NCI-H128 (cell line): ENCODE results near the gene MTFR1L.

Source experiments
- DNase-seq: peaks from one replicate; lab custom pipeline; 2025; ENCODE audit not compliant: unreplicated experiment; lab: John Stamatoyannopoulos, UW

MTFR1L gene

DNA sequence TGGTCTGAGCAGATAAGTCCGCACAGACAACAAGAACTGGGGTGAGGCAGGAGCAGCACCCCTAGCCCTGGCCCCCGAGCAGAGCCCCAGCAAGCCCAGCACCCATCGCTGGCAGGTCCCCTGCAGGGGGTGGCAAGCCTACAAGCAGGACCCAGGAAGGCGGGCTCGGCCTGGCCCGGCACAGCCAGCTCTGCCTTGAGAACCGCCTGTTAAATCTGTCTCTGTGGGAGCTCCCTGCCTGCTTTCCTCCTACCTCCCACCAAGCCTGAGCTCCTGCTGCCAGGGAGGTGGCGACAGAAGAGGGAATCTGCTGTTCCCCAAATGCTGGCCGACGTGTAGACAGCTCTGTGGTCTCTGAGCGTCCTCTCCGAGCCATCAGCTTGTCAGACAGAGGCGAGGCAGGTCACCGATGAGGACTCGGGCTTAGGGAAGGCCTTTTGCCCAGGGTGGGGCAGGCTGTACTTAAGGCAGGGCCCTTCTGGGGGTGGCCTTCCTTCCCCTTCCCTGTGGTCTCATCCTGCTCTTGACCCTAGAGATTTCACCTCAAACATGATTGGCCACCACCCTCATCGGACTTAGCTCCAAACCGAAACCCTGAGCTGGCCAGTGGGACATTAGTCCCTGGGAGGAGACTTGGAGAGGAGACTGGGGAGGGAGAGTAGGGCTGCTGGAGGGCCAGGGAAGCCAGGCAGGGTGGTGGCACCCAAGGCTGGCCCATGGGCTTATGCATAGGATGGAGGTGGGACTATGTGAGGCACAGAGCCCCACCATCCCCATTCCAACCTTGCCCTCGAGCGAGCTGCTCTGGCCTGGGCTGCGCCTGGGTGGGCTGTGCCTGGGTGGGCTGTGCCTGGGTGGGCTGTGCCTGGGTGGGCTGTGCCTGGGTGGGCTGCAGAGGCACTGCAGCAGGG lies 12.0 kb upstream of the MTFR1L start:
- DNase-seq, result no peak

DNA sequence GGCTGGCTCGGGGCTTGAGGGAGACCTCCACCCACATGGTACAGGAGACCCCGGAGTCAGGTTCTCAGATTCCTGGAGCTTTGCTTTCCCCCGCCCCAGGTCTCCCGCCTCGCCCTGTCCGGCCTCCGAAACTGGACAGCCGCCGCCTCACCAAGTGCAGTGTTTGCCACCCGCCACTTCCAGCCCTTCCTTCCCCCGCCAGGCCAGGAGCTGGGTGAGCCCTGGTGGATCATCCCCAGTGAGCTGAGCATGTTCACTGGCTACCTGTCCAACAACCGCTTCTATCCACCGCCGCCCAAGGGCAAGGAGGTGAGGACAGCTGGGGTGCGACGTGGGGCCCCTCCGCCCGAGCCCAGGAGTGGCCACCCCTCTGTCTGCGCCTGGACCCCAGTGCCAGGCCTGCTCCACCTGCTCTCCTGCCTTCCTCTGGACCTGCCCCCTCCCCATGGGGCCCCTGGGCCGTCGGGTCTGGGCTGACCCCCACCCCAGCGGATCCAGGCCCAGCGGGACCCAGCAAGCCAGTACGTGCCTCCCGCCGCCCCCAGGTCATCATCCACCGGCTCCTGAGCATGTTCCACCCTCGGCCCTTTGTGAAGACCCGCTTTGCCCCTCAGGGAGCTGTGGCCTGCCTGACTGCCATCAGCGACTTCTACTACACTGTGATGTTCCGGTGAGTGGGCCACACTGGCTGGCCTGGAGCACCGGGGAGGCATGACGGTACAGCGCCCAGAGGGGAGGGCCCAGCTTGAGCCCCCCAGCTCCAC lies 11.1 kb upstream of the MTFR1L start:
- DNase-seq, result no peak

DNA sequence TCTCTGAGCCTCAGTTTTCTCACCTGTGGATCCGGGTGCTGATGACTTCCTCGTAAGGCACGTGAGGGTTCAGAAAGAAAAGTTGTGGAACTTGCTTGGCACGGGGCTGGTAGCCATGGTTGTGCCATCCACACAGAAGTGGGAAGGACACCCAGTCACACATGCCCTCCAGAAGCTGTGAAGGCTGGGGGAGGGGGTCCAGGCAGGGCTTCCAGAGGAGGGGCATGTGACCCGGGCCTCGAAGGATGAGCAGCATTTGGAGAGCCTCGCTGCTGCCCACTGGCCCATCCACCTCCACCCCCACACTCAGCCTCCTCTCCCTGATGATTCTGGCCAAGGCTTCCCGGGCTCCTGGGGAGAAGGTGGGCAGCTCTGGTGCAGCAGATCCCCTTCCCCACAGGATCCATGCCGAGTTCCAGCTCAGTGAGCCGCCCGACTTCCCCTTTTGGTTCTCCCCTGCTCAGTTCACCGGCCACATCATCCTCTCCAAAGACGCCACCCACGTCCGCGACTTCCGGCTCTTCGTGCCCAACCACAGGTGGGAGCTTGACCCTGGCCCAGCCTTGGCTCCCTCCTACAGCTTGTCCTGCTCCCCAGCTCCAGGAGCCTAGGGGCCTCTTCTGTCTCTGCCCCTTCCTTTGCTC lies 10.3 kb upstream of the MTFR1L start:
- no peak for DNase-seq

DNA sequence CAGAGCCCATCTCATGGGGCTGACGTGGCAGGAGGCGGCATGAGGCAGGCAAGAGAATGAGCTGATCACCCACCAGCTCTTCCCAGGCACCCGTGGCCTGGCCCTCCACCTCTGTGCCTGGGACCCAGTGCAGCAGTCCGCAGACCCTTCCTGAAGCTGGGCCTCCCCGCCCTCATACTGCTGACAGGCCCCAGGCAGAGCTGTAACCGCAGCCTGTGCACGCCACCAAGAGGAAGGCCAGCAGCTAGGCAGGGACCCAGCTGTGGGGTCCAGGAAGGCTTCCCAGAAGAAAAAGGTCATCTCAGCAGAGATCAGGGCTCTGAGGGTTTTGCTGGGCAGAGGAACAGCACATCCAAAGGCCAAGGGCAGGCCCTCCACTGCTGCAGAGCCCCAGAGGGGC lies 9.8 kb upstream of the MTFR1L start:
- no peak for DNase-seq

DNA sequence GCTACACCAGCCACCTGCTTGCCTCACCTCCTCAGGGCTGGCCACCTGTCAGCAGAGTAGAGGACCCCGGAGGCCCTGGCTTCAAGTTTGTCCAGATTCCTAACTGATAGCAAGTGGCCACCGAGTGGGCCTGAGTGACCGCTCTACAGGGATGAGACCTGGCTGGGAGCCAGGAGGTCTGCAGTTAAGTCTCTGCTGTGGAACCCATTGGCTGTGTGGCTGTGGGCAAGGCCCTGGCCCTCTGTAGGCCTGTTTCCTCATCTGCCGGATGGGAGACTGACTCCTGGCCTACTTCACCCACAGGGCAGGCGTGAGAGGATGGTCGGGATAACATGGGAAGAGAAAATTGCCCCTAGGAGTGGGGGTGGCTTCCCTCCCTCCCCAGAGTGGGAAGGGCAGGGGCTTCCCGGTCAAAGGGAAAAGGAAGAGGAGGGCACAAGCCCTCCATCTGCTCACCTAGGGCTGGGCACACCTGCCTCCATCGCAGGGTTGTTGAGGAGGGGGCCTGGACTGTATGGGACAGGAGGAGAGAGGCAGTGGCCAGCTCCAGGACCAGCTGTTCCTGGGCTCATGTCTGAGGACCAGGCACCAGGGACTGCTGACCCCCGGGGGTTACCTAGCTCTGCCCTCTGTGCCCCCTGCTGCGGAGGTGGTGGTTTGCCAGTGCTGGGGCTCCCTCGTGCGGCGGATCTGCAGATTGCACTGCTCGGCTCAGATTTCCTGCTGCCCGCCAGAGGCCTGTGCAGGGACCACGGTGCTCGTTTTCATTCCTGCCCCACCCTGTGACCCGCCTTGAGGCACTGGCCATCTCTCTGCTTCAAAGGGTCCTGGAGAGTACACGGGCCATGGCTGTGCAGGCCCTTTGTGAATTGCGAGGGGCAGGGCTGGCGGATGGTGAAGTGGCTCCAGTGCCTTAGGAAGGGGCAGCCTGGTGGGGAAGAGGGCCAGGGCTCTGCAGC lies 9.1 kb upstream of the MTFR1L start:
- peak; percentile 37 for DNase-seq

DNA sequence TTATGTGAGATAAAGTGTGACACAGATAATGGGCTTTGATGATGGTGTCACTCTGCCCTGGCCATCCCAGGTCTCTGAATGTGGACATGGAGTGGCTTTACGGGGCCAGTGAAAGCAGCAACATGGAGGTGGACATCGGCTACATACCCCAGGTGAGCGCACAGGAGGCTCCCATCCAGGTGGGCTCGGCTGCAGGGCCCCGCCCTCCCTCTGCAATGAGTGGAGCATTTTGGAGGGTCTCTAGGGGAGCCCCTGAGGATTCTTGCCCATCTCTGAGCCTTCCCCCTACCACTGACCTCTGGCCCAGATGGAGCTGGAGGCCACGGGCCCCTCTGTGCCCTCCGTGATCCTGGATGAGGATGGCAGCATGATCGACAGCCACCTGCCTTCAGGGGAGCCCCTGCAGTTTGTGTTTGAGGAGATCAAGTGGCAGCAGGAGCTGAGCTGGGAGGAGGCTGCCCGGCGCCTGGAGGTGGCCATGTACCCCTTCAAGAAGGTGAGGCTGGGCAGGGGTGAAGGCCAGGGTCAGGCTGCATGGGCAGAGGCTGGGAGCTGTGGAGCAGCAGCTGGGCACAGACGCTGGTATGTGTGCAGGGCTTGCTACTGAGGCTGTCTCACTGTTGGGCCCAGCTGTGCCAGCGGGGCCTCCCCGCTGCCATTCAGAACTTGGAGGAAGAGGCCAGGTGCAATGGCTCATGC lies 8.2 kb upstream of the MTFR1L start:
- DNase-seq, result no peak

DNA sequence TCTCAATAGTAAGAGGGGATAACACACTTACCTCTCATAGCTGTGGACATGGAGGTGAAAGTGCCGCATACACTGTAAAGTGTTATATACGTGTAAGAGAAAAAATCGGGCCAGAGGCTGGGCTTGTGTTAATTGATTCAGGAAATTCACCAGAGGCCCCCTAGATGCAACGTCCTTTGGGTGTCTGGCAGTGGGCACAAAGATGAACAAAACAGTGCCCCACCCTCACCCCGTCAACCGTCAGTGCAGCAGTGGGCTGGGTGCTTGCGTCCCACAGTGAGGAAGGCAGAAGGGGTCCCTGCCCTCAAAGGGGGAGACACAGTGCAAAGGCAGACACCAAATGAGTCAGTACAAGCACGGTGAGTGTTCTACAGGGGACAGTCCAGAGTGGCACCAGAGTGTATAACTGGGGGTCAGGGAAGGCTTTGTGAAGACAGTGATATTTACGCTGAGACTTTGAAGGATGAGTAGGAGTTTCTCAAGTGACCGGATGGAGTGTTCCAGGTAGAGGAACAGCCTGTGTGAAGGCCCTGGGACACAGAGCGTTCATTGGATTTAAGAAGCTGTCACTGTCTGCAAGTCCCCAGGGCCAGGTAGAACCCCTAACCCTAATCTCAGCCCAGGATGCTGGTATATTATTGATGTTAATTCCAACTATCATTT lies 6.6 kb upstream of the MTFR1L start:
- DNase-seq, result no peak

DNA sequence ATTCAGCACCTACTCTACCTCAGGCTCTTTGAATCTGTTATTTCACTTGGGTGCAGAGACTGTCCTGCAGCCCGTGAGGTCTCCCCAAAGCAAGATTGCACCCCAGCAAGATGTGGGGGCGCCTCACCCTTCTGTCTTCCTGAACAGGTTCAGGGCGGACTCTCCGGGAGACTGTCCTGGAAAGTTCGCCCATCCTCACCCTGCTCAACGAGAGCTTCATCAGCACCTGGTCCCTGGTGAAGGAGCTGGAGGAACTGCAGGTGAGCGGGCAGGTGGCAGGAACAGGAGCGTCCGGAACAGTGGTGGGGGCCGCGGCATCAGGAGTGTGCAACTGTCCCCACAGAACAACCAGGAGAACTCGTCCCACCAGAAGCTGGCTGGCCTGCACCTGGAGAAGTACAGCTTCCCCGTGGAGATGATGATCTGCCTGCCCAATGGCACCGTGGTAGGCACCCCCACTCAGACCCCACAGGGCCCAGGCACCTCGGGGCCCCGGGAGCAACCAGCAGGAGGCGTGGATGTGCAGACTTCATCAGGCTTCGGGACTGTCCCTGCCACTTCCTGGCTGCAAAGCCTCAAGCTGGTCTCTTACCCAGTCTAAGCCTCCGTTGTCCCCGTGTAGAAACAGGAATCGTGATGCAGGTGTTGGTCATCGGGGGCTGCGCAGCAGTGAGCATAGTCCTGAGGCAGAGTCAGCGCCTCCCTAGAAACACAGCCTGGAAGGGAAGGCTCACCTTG lies 5.9 kb upstream of the MTFR1L start:
- no peak for DNase-seq

DNA sequence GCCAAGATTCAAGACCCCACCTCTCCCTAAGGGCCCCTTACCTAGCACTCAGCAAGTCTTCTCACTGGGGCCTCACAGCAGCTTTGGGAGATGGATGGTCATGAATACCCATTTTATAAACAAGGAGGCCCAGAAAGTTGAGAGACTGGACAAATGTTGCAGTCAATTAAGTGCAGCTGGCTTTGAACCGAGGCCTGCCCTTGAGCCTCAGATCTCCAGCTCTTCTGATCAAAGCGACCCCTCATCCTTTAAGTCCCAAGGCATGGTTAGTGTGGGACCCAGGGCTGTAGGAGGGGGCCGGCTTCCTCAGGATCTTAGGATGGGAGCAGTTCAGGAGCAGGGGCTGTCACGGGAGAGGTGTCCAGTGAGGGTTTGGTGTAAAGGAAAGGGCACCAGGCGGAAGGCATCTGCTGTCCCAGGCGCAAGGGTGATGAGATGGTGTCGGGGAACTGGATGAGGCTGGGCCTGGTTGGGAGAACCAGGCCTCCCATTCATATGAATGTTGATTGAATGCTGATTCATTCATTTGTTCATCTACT lies 5.1 kb upstream of the MTFR1L start:
- no peak for DNase-seq

DNA sequence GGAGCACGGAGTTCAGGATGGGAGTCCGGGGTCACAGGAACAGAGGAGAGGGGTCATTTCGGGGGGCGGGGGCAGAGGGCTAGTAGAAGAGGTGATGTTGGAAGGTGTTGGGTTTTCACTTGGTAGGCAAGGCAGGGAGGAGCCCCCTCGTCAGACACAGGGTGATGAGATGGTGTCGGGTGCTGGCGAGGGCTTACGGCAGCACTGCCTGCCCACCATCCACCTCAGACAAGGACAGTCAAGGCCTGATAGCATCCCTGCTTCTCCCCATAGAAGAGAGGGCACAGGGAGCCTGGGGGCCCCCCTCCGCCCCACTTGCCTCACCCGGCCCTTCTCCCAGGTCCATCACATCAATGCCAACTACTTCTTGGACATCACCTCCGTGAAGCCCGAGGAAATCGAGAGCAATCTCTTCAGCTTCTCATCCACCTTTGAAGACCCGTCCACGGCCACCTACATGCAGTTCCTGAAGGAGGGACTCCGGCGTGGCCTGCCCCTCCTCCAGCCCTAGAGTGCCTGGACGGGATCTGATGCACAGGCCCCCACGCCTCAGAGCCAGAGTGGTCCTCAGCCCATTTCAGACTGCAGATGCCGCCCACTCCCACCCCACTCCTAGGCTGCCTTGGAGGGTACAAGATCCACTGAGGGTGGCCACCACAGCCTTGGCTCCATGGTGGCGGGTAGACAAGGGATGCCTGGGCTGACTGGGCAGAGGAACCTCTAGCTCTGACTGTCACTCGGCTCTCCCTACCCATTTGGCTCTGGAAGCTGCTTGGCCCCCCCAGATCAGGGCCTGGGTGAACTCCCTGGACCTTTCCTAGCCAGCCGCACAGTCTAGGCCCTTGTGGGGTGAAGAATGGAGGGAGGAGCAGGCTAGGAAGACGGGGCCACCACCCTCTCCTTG lies 4.3 kb upstream of the MTFR1L start:
- no peak for DNase-seq

DNA sequence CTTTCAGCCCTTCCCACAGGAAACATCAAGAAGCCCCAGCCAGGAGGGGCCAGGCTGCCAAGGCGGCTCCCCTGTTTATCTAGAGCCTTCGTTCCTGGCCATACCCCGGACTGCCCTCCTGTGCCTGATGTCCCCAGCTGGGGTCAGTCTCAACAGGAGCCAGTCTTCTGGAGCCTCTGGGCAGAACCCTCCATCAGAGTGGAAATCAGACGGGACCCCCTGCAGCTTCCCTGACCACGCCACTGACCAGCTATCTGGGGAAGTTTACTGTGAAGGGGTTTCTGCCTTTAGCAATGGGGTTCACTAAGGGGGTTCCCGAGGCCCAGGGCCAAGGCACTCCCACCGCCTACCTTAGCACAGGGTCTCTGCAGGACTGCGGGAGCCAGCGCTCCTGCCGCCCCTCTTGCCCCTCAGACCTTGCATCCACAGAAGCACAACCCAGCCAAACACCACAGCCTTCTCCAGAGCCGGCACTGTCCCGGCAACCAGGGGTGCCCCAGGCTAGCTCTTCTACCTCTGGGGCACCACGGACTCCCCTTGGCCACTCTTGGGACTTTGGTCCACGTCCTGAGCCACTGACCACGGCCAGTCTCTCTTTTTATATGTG lies 3.5 kb upstream of the MTFR1L start:
- no peak for DNase-seq

DNA sequence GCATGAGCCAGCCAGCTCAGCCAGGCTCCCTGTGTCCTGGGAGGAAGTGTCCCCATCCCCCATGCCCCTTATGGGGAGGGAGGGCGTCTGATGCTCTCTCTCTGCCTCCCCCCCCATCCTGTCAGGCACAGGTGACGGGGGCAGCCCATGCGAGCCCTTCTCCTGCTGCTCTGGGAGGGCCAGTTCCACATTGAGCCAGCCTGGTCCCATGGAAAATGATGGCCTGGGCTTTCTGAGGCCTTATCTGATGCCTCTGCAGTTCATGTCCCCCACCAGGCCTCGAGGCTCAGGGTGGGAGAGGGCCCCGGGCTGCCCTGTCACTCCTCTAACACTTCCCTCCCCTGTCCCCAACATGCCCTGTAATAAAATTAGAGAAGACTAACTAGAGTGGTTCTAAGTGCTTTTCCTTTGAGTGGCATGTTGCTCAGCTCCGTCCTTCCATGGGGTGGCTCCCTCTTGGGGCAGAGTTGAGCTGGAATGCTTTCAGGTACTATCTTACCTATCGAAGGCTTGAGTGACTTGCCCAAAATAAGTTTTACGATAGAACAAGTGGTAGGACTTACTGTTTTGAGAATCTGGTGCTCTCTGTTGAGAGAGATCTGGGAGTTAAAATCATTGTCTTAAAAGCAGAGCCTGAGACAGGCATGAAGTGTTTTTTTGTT lies 1.8 kb upstream of the MTFR1L start:
- no peak for DNase-seq

DNA sequence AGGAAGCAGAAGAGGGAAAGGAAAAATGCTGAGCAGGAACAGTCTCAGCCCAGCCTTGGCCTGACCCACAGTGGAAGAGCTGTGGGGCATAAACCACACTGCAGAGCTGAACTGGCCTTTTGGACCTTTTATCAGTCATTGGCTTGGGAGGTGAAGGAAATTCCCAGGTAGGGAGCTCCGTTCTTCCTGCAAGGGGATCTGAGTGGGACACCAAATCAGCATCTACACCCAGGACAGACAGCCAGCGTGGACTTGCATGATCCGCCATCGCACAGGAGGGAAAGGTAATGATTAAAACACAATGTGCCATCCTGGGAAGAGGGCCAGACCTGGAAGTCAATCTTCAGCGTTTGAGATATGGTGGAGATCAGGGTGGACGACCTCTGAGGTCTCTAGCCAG lies 1.2 kb upstream of the MTFR1L start:
- no peak for DNase-seq

DNA sequence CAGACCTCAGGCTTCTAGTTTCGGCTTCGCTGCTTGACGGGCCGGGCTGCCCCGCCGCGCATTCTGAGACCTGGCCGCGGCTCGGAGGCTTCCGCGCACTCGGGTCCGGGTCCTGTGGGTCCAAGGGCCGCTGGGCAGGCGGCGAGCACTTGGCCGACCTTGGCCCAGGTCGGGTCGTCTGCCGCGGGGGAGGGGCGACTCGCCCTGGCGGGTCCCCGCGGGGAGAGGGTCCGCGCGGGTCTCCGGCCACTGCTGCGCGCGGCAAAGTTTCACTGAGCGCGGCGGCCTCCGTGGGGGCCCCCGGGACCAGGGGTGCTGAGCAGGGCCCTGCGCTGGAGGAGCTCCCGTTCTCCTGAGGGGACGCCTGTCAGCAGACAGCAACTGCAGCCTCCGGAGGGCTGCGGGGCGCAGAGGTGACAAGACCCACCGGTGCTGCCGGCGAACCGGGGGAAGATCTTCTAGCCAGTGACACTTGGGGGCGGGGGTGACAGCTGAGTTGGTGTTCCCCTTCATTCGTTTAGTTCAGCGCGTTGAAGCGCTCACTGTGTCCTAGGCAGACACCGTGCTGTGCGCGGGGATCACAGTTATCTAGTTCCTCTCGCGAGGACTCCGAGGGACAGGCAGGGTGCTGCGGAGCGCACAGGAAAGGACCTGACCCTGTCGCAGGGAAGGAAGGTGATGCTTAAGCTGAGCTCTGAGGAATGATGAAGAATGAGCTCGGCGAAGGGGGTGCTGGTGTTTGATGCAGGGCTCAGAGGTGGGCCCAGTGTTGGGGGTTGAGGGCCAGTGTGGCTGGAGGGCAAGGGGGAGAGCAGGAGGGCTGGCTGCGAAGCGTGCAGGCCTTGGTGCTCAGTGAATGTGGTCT lies 725 bp downstream of the MTFR1L start:
- DNase-seq, result peak; percentile 45

DNA sequence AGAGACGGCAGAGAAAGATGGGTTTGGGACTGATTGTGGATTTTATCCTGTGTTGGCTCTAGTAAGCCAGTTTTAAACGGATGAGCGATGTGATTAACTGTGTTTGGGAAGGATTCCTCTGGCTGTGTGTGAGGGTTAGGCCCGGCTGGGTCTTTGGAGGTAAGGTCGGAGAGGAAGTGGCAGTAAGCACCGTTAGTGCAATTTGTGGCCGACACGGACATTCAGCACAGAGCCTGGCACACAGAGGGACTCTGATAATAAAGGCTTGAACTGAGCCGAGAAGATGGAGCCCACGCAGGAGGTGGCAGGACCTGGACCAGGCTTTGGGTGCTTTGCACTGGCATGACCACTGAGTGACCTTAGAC lies 1.3 kb downstream of the MTFR1L start:
- no peak for DNase-seq

DNA sequence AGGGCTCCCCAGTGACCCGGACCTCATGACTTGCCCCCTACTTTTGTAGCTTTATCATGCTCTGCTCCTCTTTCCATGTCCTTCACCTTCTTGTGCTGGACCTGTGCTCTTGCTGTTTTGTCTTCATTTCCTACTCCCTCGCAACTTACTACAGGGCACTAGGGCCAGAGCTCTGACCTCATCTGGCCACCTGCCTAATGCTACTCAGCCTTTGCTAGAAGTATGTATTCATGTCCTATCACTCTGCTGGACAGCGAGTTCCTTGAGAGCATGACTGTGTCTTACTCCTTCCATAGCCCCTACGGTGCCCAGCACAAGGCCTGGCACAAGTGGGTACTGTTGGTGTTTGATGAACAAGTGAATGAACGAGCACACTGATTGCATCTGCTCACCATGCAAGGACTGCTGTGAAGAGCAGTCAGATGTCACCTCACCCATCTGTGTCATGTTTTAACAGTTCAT lies 1.9 kb downstream of the MTFR1L start:
- no peak for DNase-seq
